ENCODE results near the gene PPHLN1.

Gene PPHLN1

GRCh38 chr12:42482041-42482747, 156.2 kb downstream of the PPHLN1 start:
- no peak for DNase-seq (ENCODE audit: low read depth in 2 of 2)

- no peak for DNase-seq (ENCODE audit: low read depth in 2 of 2)
These were observed 157.0 kb downstream of the PPHLN1 start for GRCh38 chr12:42482748-42483520.

DNA sequence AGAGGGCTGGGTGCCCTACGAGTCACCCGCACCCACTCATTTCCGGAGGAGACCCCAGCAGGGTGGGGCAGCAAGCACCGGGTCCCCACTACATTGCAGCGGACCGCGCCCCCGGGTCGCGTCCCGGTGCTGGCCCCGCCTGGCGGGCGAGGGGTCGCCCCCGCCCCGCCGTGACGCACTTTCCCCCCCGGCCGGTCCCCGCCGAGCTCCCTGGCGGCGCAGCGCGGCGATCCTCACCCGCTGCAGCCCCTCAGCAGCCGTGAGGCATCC, 157.5 kb downstream of the PPHLN1 start:
- no peak for DNase-seq (ENCODE audit: low read depth in 2 of 2)

DNA sequence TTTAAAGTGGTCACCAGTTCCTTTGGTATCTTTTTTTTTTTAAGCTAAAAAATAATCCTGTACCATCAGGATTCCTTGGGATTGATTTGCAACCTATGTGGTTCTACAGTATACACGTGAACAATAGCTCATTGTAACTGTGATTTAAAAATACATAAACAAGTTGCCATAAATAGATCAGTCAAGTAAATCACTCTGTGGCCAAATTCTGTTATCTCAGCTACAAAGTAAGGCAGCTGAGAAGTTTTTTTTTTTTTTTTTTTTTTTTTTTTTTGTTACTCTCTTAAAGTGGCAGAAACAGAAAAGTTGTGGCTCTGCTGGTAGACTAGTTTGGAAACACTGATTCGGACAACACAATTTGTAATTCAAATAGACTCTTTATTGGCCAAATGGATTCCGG, 159.0 kb downstream of the PPHLN1 start:
- no peak for DNase-seq (ENCODE audit: low read depth in 2 of 2)

- no peak for DNase-seq (ENCODE audit: low read depth in 2 of 2)
These were observed 159.9 kb downstream of the PPHLN1 start for GRCh38 chr12:42485823-42486222.

DNA sequence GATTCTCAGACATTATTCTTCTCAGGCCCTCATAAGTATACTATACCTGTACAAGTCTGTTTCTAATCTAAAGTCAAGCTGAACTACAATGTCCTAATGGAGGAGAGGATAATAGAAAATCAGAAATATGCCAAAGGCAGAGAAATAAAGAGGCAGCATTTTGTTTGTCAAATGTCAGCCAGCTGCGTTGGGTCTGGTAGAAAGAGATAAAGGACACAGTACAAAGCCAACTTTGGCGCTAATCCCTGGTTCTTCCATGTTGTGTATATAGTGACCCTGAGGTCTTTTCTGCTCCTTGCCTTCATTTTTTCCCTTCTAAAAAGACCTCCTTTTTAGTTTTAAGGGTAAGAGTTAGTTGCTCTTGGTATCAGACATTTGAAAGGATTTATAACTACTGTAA, 160.4 kb downstream of the PPHLN1 start:
- no peak for DNase-seq (ENCODE audit: low read depth in 2 of 2)

GRCh38 chr12:42490261-42490842, 164.4 kb downstream of the PPHLN1 start:
- no peak for DNase-seq (ENCODE audit: low read depth in 2 of 2)

Data from fibroblast of skin of left biceps (primary cell).